Measurements from ENCODE around the gene CDKN2B-AS1.
"Not testable (repeated sequence)": the region's sequence is repeated elsewhere in the genome, so short reads cannot be mapped to it uniquely, and the experiment has no call there.

CDKN2B-AS1 gene

GRCh38 chr9:21994556-21995005 is at the start of gene CDKN2B-AS1:
TSS of gene CDKN2B-AS1 (plus strand) at chr9:21994791.
- peak; percentile 74 for DNase-seq (ENCODE audit: low read depth)

DNA sequence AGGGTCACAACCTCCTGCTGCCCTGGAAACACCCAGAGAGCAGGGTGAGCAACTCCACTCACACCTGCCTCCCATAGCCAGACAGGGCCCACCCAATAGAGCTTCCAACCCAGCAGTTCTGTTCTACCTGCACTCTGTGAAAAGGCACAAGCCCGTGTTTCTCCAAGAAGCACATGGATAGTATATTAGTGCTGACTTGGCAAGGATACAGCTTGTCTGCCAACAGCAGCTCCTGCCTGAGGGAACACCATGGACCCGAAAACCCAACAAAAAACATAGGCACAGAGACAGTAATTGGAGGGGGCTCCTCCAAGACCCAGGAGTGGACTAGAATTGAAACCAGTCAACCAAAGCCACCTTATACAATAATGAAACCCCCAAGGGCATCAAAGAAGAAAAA is 49.0 kb upstream of the CDKN2B-AS1 start:
- DNase-seq (ENCODE audit: low read depth), result no peak

DNA sequence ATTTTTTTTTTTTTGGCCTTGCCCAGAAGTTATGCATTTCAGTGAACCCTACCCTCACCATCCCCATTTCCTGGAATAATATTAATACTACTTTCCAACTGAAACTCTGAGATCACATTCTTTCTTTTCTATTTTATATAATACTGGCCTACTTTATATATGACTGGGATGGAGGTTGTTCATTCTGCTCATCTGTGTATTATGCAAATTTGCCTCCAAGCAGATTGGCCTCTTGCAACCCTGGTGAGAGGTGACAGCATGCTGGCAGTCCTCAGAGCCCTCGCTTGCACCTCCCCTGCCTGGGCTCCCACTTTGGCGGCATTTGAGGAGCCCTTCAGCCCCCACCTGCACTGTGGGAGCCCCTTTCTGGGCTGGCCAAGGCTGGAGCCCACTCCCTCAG is 35.8 kb upstream of the CDKN2B-AS1 start:
- no peak for DNase-seq (ENCODE audit: low read depth)

GRCh38 chr9:21959268-21959667 is 35.3 kb upstream of the CDKN2B-AS1 start:
- not testable (repeated sequence) for DNase-seq (ENCODE audit: low read depth)

- DNase-seq (ENCODE audit: low read depth), result no peak
These were observed 33.0 kb upstream of the CDKN2B-AS1 start for GRCh38 chr9:21961569-21961968.

DNA sequence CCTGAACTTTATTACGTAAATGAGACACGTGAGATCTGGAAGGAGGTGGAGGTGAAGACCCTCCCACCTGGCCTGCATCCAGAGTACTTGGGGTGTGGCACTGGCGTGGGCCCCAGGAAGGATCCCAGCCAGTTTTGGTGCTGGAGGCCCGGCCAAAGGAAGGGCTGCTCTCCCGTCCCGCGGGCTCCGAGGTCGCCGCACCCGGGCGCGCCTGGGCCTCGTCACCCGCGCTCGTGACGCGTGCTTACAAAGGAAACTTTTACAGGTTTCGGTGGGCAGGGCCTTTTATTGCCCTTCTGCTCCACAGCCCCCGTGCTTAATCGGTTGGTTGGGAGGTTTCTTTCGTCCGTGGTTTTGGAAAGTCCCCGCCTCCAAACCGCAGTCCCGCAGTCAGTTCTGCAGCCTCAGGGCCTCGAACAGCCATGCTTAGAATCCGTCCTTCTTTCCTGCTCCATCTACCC is 29.6 kb upstream of the CDKN2B-AS1 start:
- DNase-seq (ENCODE audit: low read depth), result peak; percentile 18

DNA sequence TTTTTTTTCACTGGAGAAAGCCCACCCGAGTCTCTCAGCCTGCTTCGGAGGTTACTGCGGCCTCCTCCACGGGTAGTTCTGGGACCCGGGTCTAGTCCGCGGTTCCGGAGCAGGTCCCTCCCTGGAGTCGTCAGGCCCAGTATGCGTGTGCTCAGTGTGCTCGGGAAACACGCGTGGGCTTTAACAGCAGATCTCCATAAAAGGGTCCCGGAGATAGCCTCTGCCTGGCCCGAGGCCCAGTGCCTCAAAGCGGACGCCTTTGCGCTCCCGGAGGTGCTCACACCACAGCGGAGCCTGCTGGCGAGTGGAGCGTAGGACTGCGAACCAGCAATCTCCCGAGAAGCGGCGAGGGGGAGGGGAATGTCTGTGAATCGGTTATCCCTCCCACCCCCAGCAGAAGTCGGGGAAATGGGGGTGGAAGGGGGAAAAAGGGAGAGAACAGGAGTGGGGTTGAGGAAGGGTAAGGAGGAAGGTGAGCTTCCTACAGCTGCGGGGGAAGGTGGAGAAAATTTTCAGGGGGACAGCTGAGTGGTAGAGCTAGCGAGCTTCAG is 29.1 kb upstream of the CDKN2B-AS1 start:
- peak; percentile 71 for DNase-seq (ENCODE audit: low read depth)

DNA sequence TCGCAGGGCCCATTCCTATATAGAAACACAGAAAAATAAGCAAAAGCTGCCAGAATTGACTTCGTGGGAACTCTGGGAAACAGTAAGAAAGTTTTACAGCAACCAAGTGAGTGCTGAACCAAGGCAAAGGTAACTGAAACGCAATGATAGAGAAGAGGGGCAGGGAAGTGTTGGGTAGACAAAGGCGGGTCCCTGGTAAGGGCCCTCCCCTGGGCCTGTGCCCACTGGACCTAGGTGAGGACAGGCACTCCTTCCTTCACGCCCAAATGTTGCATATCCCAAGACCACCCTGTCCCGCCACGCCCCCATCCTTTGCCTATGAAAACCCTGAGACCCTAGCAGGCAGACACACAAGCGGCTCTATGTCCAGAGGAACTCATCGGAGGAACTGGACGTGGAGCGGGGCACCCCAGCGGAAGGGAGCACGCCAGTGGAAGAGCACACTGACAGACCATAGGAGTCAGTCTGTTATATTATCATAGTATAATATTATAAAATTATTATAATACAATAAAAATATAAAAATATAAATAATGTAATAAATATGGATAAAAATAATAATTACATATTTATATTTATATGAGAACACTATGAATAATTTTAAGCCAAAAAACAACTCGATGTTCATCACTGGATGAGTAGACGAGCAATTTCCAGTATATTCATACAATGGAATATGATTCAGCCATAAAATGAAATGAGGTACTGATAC is 28.3 kb upstream of the CDKN2B-AS1 start:
- no peak for DNase-seq (ENCODE audit: low read depth)

DNA sequence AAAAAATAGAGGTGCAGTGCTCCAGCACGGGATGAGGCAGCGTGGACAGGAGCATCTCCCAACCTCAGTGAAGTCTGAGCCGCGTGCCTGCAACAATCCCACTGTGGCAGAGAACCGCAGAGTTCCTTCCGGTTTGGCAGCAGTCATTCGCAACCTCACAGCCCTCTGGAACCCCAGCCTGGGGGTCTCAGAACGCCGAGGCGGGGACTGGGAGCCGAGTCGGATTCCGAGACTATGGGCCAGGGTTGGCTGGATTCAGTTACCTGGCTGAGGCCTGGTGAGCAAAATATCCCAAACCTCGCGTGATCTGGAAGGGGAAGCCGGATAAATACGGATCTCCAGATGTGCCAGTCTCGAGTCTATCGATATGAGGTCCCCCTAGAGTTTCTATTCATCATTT is 27.4 kb upstream of the CDKN2B-AS1 start:
- no peak for DNase-seq (ENCODE audit: low read depth)

- no peak for DNase-seq (ENCODE audit: low read depth)
These were observed 26.9 kb upstream of the CDKN2B-AS1 start for GRCh38 chr9:21967702-21968101.

DNA sequence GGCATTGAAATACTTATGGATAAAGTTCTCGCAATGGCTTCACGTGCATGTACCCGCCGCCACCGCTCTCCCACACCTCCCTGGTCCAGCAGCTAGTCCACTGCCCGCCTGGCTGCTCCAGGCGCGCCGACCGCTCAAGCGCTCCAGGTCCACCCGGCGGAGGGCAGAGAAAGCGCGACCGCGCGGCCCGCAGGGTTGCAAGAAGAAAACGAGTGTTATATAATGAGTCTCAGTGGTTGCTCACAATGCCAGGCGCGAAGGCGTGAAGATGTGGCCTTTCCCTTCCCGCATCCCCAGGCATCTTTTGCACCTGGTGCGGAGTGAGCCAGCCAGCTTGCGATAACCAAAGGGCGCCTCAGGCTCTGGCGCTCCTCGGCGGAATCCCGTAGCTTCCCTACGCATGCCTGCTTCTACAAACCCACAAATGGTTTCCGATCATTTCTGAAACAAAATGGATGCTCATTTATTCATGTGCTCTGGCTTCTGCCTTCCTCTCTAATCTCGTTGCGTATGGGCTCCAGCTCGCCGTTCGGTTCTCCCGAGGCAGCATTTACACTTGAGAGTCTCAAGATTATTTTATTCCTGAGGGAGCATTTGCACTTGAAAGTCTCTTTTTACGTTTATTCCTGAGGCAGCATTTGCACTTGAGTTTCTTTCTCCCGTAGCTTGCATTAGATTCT is 26.1 kb upstream of the CDKN2B-AS1 start:
- no peak for DNase-seq (ENCODE audit: low read depth)

GRCh38 chr9:21969011-21969940 is 25.3 kb upstream of the CDKN2B-AS1 start:
- no peak for DNase-seq (ENCODE audit: low read depth)

GRCh38 chr9:21969951-21970799 is 24.4 kb upstream of the CDKN2B-AS1 start:
- DNase-seq (ENCODE audit: low read depth), result no peak

DNA sequence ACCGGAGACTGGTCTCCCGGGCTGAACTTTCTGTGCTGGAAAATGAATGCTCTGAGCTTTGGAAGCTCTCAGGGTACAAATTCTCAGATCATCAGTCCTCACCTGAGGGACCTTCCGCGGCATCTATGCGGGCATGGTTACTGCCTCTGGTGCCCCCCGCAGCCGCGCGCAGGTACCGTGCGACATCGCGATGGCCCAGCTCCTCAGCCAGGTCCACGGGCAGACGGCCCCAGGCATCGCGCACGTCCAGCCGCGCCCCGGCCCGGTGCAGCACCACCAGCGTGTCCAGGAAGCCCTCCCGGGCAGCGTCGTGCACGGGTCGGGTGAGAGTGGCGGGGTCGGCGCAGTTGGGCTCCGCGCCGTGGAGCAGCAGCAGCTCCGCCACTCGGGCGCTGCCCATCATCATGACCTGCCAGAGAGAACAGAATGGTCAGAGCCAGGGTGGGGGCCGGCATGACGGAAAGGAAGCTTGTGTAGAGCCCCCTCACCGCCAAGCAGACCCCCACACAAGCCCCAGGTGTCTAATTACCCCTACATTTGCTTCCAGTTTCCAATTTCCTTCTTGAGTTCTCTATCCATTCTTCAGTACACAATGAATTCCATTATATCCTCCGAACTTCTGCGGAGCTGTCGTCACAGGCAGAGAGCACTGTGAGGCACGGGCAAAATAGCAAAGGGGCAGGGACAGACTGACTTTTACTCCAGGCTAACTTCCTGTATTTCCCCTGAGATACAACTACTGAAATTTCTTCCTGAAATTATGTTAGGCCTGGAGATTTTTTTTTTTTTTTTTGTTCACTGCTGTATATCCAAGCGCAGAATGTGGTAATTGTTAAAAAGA is 23.6 kb upstream of the CDKN2B-AS1 start:
- no peak for DNase-seq (ENCODE audit: low read depth)

DNA sequence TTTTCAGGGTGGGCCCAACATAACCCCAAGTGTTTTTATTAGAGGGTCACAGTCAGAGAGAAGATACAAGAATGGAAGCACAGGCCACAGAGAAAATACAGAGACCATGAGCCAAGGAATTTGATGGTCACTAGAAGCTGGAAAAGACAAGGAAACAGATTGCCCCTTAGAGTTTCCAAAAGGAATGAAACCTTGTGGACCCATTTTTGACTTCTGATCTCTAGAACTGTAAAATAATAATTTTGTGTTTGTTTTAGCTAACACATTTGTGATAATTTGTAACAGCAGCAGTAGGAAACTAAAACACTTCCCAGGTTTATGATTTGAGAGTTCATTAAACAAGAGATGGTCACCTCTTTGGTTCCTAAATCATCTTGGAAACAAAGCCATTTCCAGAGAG is 22.2 kb upstream of the CDKN2B-AS1 start:
- no peak for DNase-seq (ENCODE audit: low read depth)

- no peak for DNase-seq (ENCODE audit: low read depth)
These were observed 20.3 kb upstream of the CDKN2B-AS1 start for GRCh38 chr9:21974343-21974721.

GRCh38 chr9:21974722-21975409 is 19.7 kb upstream of the CDKN2B-AS1 start:
- peak; percentile 67 for DNase-seq (ENCODE audit: low read depth)

DNA sequence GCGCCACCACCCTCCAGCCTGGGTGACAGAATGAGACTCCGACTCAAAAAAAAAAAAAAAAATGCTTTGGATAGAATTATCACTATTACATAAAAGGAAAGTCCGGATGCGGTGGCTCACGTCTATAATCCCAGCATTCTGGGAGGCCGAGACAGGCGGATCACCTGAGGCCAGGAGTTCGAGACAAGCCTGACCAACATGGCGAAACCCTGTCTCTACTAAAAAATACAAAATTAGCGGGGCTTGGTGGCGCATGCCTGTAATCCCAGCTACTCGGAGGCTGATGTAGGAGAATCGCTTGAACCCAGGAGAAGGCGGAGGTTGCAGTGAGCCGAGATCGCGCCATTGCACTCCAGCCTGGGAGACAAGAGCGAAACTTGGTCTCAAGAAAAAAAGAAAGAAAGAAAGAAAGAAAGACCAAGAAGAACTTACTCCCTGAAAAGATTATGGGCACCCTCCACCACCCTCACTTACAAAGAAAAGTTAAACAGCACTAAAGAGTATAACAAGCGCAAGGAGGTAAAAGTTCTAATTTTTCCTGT is 18.2 kb upstream of the CDKN2B-AS1 start:
- no peak for DNase-seq (ENCODE audit: low read depth)

- no peak for DNase-seq (ENCODE audit: low read depth)
These were observed 12.2 kb upstream of the CDKN2B-AS1 start for GRCh38 chr9:21982391-21982790.
